Activated CD4-positive, alpha-beta memory T cell treated with anti-CD3 and anti-CD28 coated beads, Interleukin-2, amount 10 ng/mL, durations not matched to agents 7 days and 5 days (primary cell): ENCODE data around the gene CLDND2. TPM values are rescaled to one million over a fixed set of nuclear protein-coding genes. Genes with fewer than 3 reads are reported as not detected.
"Not testable (repeated sequence)": the region's sequence is repeated elsewhere in the genome, so short reads cannot be mapped to it uniquely, and the experiment has no call there.

ENCODE experiments used
- CTCF ChIA-PET: fragments of 350-600 bp; sonication (Branson Sonifier 250); formaldehyde crosslinking; loops from one replicate; lab custom pipeline; 2021; ENCODE audit warnings: antibody characterized with exemption, inconsistent platforms; lab: Charles Lee
- POLR2A ChIA-PET: fragments of 350-600 bp; sonication (Branson Sonifier 250); formaldehyde crosslinking; loops from one replicate; lab custom pipeline; 2021; ENCODE audit warnings: antibody characterized with exemption; lab: Charles Lee
- DNase-seq: peaks from one replicate; pipeline ENCODE4 v3.0.0-alpha.2; 2020
- H3K27ac Mint-ChIP-seq: one replicate; pipeline ENCODE4 v1.8.0; 2021; ENCODE audit warnings: mild to moderate bottlenecking, mixed read lengths
- H3K27me3 Mint-ChIP-seq: one replicate; pipeline ENCODE4 v1.8.0; 2021; ENCODE audit warnings: mixed read lengths
- H3K36me3 Mint-ChIP-seq: one replicate; pipeline ENCODE4 v1.8.0; 2021; ENCODE audit warnings: low read depth, mixed read lengths
- H3K4me1 Mint-ChIP-seq: one replicate; pipeline ENCODE4 v1.8.0; 2021; ENCODE audit warnings: mixed read lengths
- H3K4me3 Mint-ChIP-seq: one replicate; pipeline ENCODE4 v1.8.0; 2021; ENCODE audit warnings: mild to moderate bottlenecking, mixed read lengths
- H3K9me3 Mint-ChIP-seq: one replicate; pipeline ENCODE4 v1.8.0; 2021; ENCODE audit warnings: mixed read lengths
- total RNA-seq, 2 experiments: library from RNA; stranded (reverse); gene quantifications; one replicate each; pipeline ENCODE4 v1.2.3, GENCODE V29; 2021

CLDND2 gene
- total RNA-seq, 2 experiments from 2014 or later = 6.4 to 8.2 TPM

DNA sequence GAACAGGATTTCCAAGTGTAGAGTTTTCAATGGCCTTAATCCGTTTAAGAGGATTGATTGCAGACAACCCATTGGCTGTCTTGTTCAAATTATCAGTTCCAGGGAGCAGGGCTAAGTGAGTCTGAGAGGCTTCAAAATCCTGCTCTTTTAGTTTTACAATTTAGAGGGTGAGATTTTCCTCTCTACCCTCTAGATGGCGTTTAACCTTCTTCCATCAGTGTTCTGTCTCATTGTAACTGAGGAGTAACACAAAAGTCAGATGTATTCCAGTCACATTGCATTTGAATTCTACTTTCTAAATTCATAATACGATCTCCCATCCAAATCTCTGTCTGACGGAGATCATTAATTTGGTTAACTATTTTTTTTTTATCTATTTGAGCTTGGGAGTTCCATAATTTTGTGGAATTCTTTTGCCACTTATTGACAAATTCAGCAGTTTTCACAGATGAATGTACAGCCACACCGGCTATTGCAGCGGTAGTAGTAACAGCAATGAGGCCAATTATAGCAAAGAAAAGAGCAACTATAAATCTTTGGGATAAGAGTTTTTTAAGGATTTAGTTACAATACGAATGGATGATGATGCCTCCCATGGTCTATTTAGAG is 29.4 kb upstream of the CLDND2 start:
- H3K27me3 Mint-ChIP-seq = no peaks in the 10 kb centered on the region
- H3K4me1 Mint-ChIP-seq = peaks cover 41% of the 10 kb centered on the region
- no peak overlapping the region for H3K27ac Mint-ChIP-seq
- DNase-seq = no peak
- ChIA-PET POLR2A (interaction anchor here (1.3 to 7.8 kb wide), 2 partner anchors 27 to 57 kb away, joined by 4 to 207 read pairs; partner anchors contain the start of genes CLDND2, NKG7 and VSIG10L), CTCF (interaction anchor here (0.7 to 3.2 kb wide), 11 partner anchors 9 to 50 kb away, joined by 3 to 11 read pairs (median 4); partner anchors contain the start of genes ETFB and SIGLEC10)
- H3K36me3 Mint-ChIP-seq = peaks cover 26% of the 10 kb centered on the region
- peaks cover 12% of the 10 kb centered on the region for H3K9me3 Mint-ChIP-seq
- H3K4me3 Mint-ChIP-seq = no peak overlapping the region

DNA sequence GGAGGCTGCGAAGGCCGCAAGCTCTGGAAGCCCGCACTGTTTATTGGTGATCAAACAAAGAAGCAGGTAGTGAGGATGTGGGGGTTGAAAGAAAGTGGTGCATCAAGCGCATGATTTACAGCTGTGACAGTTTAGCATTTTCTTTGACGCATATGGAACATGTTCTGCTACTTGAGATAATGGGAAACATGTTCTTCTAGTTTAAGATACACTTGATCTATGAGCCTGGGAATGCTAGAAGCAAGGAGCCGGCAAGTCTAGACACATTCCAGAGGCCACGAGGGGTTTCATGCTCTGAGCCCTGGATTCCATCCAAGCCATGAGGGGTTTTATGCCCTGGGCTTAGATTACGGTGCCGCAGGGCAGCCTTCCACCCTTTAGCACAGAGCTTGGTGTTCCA is 28.6 kb upstream of the CLDND2 start:
- not testable (repeated sequence) for DNase-seq, H3K27me3 Mint-ChIP-seq, H3K4me3 Mint-ChIP-seq, H3K9me3 Mint-ChIP-seq, H3K27ac Mint-ChIP-seq
- ChIA-PET CTCF (interaction anchor here (0.8 to 3.2 kb wide), 8 partner anchors 10 to 58 kb away, joined by 3 to 11 read pairs (median 5); partner anchors contain the start of genes ETFB and SIGLEC10), POLR2A (interaction anchor here (1.3 to 7.8 kb wide), 3 partner anchors 27 to 56 kb away, joined by 3 to 207 read pairs (median 4); partner anchors contain the start of genes CLDND2, NKG7 and VSIG10L)
- H3K36me3 Mint-ChIP-seq = peaks cover 18% of the 10 kb centered on the region
- peaks cover 46% of the 10 kb centered on the region for H3K4me1 Mint-ChIP-seq

DNA sequence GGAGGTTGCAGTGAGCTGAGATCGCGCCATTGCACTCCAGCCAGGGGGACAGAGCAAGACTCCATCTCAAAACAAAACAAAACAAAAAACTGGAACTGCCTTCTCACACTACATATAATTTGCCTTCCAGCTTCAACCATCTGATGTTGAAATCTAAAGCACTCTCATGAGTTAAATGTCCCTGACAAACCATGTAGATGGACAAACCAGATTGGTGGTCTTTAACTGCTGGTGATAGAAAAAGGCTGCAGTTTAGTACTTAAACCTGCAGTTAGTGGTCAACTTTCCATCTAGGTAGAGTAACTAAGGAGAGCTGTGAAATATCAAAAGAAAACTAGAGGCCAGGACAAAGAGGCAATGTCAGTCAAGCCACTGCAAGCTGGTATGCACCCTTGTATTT is 27.4 kb upstream of the CLDND2 start:
- DNase-seq = no peak
- POLR2A ChIA-PET = interaction anchor here (1.2 to 7.8 kb wide), 10 partner anchors 19 to 143 kb away, joined by 3 to 207 read pairs (median 17); partner anchors contain the start of genes CLDND2, ETFB, NKG7 and SIGLEC10
- CTCF ChIA-PET = interaction anchor here (0.7 to 3.2 kb wide), 15 partner anchors 11 to 1113 kb away, joined by 3 to 33 read pairs (median 8); partner anchors contain the start of genes CLDND2, ETFB, NKG7 and VSIG10L
- Mint-ChIP-seq H3K4me3 (peak overlapping the region; percentile 86), H3K27ac (peak overlapping the region; percentile 31), H3K9me3 (no peaks in the 10 kb centered on the region), H3K4me1 (peaks cover 50% of the 10 kb centered on the region), H3K27me3 (no peaks in the 10 kb centered on the region), H3K36me3 (peaks cover 9% of the 10 kb centered on the region)

DNA sequence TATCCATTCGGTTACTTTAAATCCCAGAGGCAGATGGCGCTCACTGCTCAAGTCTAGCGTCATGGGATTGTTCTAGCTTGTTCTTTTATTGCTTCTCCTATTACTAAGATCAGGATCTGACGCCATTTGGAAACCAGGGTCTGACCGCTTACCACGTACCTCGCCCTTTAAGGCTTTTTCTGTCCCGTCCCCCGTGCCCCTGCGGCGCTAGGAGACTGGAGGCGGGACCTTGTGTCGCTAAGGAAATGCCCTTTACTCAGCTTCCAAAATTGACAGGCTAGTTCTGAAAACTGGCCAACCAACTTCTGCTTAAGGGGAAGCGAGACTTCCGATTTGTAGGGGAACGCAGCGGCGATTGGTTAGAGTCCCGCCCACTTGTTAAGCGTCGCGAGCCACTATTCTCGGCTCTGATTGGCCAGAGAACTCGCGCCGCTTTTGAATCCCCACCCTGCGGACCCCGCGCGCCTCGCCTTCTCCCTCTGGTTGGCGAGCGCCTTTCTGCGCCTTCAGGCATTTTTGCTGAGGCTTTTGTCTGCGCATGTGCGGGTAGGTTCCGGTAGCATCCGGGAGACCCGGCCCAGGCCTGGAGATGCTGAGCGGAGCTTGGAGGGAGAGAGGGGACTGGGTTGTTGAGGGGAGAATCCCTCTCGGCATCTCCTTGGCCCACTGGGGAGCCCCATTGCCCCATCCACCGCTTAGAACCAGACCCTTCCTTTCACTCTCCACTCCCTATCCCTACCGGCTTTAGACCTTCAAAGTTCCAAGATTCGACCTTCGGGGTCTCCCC is 25.4 kb upstream of the CLDND2 start:
- H3K4me1 Mint-ChIP-seq = peaks cover 54% of the 10 kb centered on the region
- H3K27ac Mint-ChIP-seq = peak overlapping the region; percentile 98
- peaks cover 7% of the 10 kb centered on the region for H3K36me3 Mint-ChIP-seq
- ChIA-PET CTCF (interaction anchor here (0.5 to 3.2 kb wide), 13 partner anchors 10 to 298 kb away, joined by 3 to 33 read pairs (median 6); partner anchors contain the start of genes CLDND2, NKG7, SIGLEC10 and VSIG10L), POLR2A (interaction anchor here (0.8 to 7.8 kb wide), 23 partner anchors 9 to 655 kb away, joined by 3 to 207 read pairs (median 8); partner anchors contain the start of genes CLDND2, ETFB, NKG7 and SIGLEC10)
- peak; percentile 98 for DNase-seq
- H3K4me3 Mint-ChIP-seq = peak overlapping the region; percentile 86
- H3K27me3 Mint-ChIP-seq = no peaks in the 10 kb centered on the region
- H3K9me3 Mint-ChIP-seq = no peaks in the 10 kb centered on the region

DNA sequence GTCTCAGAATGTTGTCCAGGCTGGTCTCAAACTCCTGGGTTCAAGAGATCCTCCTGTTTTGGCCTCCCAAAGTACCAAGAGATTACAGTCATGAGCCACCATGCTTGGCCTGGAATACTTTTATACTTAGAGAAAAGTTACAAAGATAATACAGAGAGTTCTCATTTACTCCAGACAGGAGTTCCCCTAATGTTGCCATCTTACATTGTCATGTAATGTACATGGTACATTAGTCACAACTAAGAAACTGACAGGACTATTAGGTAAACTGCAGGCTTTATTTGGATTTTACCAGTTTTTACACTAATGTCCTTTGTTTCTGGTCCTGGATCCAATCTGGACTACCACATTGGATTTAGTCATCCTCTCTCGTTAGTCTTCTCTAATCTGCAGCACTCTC is 23.9 kb upstream of the CLDND2 start:
- POLR2A ChIA-PET = interaction anchor here (3.3 to 7.8 kb wide), 2 partner anchors 11 to 22 kb away, joined by 19 to 207 read pairs; partner anchors contain the start of genes CLDND2 and NKG7
- CTCF ChIA-PET = interaction anchor here (0.7 kb wide), 1 partner anchor 385 kb away, joined by 3 read pairs; no protein-coding TSS in a partner anchor
- H3K36me3 Mint-ChIP-seq = peaks cover 7% of the 10 kb centered on the region
- H3K9me3 Mint-ChIP-seq = no peaks in the 10 kb centered on the region
- no peaks in the 10 kb centered on the region for H3K27me3 Mint-ChIP-seq
- peak overlapping the region; percentile 25 for H3K4me3 Mint-ChIP-seq
- DNase-seq = no peak
- H3K4me1 Mint-ChIP-seq = peaks cover 53% of the 10 kb centered on the region
- H3K27ac Mint-ChIP-seq = peak overlapping the region; percentile 77

DNA sequence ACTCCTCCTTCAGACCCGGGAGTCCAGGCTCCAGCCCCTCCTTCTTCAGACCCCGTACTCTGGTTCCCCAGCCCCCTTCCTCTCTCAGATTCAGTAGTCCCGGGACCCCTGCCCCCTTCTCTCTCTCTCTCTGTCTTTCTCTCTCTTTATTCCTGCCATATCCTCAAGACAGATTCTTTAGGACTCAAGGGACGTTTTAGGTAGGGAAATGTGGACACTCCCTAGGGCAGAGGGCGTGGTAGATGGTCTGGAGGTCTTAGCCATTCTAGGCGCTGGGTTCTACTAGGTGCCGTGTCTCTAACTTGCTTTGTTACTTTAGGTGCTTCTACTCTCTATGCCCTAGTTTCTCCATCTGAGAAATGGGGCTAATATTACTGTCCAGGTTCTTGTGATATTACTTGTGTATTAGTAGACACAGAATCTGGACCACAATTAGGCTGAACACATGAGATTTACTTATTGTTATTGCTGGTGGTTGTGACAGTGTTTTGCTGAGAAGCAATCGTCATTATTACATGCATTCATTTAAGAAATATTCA is 22.3 kb upstream of the CLDND2 start:
- Mint-ChIP-seq H3K9me3 (no peaks in the 10 kb centered on the region), H3K36me3 (peaks cover 7% of the 10 kb centered on the region), H3K27me3 (no peaks in the 10 kb centered on the region), H3K4me3 (no peak overlapping the region), H3K4me1 (peaks cover 54% of the 10 kb centered on the region), H3K27ac (peak overlapping the region; percentile 14)
- ChIA-PET POLR2A (interaction anchor here (7.8 kb wide), 1 partner anchor 20 kb away, joined by 207 read pairs; the partner anchor contains the start of genes CLDND2 and NKG7), CTCF (interaction anchor here (1.0 to 2.0 kb wide), 2 partner anchors 10 to 51 kb away, joined by 3 to 7 read pairs; no protein-coding TSS in a partner anchor)
- no peak for DNase-seq

DNA sequence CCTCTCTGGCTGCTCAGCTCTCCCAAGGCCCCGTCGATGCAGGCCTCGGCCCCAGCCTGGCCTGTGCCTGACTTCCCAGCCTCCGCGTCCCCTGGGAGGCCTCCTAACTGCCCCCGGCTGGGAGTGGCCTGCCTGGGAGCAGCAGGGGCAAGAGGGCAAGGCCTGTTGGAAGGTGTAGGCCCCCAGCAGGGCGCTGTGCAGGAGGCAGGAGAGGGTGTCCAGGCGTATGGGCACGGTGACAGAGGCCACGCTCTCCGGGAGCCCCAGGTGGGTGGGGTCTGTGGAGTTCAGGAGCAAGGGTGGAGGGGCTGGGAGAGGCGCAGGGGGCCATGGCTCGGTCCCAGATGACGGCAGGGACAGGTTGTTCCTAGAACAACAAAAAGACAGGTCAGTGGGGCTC is 20.3 kb upstream of the CLDND2 start:
- ChIA-PET CTCF (interaction anchor here (2.0 kb wide), 1 partner anchor 8 kb away, joined by 7 read pairs; no protein-coding TSS in a partner anchor), POLR2A (no interaction called here)
- H3K4me1 Mint-ChIP-seq = peaks cover 41% of the 10 kb centered on the region
- no peaks in the 10 kb centered on the region for H3K9me3 Mint-ChIP-seq
- no peaks in the 10 kb centered on the region for H3K36me3 Mint-ChIP-seq
- H3K27me3 Mint-ChIP-seq = no peaks in the 10 kb centered on the region
- H3K4me3 Mint-ChIP-seq = no peak overlapping the region
- H3K27ac Mint-ChIP-seq = no peak overlapping the region
- DNase-seq = no peak

DNA sequence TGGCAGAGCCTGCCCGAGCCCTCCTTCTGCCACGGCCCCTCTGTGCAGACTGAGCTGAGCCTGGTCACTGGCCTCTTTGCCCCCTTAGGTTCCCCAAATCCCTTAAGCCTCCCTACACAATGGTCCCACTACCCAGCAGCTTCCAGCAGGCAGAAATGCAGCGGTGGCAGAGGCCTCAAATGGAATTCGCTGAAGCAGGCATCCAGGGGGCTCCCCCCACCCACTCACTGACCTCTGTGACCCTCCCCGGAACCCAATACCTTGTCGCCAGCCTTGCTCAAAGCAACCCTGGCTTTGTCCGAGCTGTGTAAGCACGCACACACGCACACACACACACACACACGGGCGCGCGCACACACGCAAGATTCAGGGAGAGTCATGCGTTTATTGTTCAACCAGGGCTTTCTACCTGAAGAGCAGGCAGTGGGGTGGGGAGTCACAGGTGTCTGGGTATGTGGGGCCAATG is 19.2 kb upstream of the CLDND2 start, which contains the start of gene LIM2:
Gene LIM2, minus strand, starts transcription at position 51 of the 466 bp plus-strand sequence. CDS start 531 bp downstream, outside the sequence.
- ChIA-PET CTCF (interaction anchor here (1.2 kb wide), 1 partner anchor 15 kb away, joined by 3 read pairs; the partner anchor contains the start of gene NKG7), POLR2A (interaction anchor here (0.8 to 1.0 kb wide), 2 partner anchors 16 to 17 kb away, joined by 4 read pairs; partner anchors contain the start of gene NKG7)
- no peaks in the 10 kb centered on the region for H3K36me3 Mint-ChIP-seq
- no peak within 1 kb of the TSS for H3K4me3 Mint-ChIP-seq
- no peaks in the 10 kb centered on the region for H3K9me3 Mint-ChIP-seq
- no peak for DNase-seq
- H3K4me1 Mint-ChIP-seq = peaks cover 33% of the 10 kb centered on the region
- H3K27ac Mint-ChIP-seq = peak within 1 kb of the TSS; percentile 48
- H3K27me3 Mint-ChIP-seq = no peaks in the 10 kb centered on the region

DNA sequence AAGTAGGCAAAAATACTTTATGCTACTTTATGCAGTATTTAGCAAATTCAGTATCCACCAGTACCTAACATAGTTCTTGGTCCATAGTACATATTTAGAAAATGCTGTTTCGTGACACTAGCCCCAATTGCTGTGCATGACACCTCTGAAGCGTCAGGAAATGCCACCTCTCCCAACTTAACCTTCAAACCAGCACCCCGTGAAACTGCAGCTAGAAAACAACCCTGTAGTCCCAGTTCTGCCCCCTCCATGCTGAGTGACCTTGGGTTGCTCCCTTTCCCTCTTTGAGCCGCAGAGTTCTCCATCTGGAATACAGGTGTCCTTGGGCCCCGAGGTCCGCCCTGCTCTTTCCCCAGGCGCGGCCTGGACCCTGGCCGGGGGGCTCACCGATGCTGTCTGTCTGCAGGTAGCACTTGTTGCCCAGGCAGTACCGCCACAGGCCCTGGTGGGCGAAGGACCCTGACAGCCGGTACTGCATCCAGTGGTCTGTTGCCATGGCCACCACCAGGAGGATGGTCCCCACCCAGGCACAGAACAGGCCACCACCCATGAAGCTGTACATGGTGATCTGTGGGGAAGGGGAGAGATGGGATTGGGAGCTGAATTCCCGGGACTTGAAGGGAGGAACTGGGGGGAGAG is 18.2 kb upstream of the CLDND2 start:
- H3K27me3 Mint-ChIP-seq = no peaks in the 10 kb centered on the region
- DNase-seq = no peak
- CTCF ChIA-PET = interaction anchor here (1.2 kb wide), 1 partner anchor 14 kb away, joined by 3 read pairs; the partner anchor contains the start of gene NKG7
- POLR2A ChIA-PET = interaction anchor here (1.0 kb wide), 1 partner anchor 15 kb away, joined by 4 read pairs; the partner anchor contains the start of gene NKG7
- H3K27ac Mint-ChIP-seq = peak overlapping the region; percentile 48
- peaks cover 36% of the 10 kb centered on the region for H3K4me1 Mint-ChIP-seq
- no peak overlapping the region for H3K4me3 Mint-ChIP-seq
- peaks cover 3% of the 10 kb centered on the region for H3K9me3 Mint-ChIP-seq
- H3K36me3 Mint-ChIP-seq = peaks cover 4% of the 10 kb centered on the region

DNA sequence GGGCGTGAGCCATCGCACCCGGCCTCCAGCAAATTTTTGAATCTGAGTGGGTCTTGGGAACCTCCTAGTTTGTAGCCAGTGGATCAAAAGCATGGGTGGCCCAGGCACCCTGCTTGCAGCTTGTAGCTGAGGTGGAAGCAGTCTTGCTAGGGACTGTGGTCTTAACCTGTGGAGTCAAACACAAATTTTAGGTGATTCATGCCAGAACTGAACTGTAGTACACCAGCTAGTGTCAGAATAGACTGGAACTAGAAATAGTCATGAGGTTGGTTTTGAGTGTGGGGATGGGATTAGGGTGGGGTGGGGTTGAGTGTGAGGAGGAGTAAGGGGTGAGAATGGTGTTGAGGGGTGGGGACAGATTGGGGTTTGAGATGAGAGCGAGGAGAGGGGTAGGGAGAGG is 13.2 kb upstream of the CLDND2 start:
- H3K36me3 Mint-ChIP-seq = peaks cover 10% of the 10 kb centered on the region
- ChIA-PET POLR2A (interaction anchor here (1.5 to 2.8 kb wide), 4 partner anchors 10 to 16 kb away, joined by 4 to 19 read pairs (median 10); partner anchors contain the start of gene NKG7), CTCF (interaction anchor here (1.6 to 2.1 kb wide), 2 partner anchors 8 to 14 kb away, joined by 6 to 7 read pairs; partner anchors contain the start of gene C19orf84)
- no peak overlapping the region for H3K4me3 Mint-ChIP-seq
- H3K27ac Mint-ChIP-seq = no peak overlapping the region
- H3K27me3 Mint-ChIP-seq = no peaks in the 10 kb centered on the region
- peaks cover 40% of the 10 kb centered on the region for H3K4me1 Mint-ChIP-seq
- no peak for DNase-seq
- H3K9me3 Mint-ChIP-seq = peaks cover 9% of the 10 kb centered on the region

DNA sequence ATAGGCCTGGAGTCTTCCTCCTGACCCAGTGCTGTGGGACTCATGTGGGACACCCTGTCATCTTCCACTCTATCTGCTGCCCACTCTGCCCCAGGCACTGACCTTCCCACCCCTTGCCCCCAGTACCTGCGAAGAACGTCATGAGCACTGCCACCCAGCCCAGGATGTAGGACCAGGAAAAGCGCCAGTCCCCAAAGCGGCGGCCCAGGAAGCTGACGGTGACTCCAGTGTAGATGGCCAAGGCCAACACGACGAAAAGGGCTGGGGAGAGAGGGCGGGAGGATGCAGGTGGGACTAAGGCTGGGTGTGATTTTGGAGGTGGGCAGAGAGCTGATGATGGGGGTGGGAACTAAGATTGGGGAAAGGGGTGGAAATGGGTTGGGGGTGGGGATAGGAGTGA is 11.6 kb upstream of the CLDND2 start:
- Mint-ChIP-seq H3K27me3 (no peaks in the 10 kb centered on the region), H3K9me3 (peaks cover 9% of the 10 kb centered on the region), H3K27ac (peak overlapping the region; percentile 51), H3K36me3 (peaks cover 10% of the 10 kb centered on the region), H3K4me3 (no peak overlapping the region), H3K4me1 (peaks cover 49% of the 10 kb centered on the region)
- DNase-seq = no peak
- POLR2A ChIA-PET = interaction anchor here (0.6 to 2.8 kb wide), 4 partner anchors 8 to 64 kb away, joined by 3 to 19 read pairs (median 10); partner anchors contain the start of gene NKG7
- CTCF ChIA-PET = interaction anchor here (1.0 to 2.1 kb wide), 5 partner anchors 8 to 27 kb away, joined by 3 to 7 read pairs (median 5); partner anchors contain the start of genes C19orf84 and NKG7
